GM06990 (cell line): ENCODE results near the gene KRTAP4-6.
"Not testable (repeated sequence)": the region's sequence is repeated elsewhere in the genome, so short reads cannot be mapped to it uniquely, and the experiment has no call there.

ENCODE experiments used
- DNase-seq: peaks from one replicate; pipeline ENCODE4 v3.0.0-alpha.2; 2011; ENCODE audit not compliant: insufficient read length; ENCODE audit errors: extremely low read depth
- H3K27me3 ChIP-seq: replicated peaks from 2 replicates; pipeline ENCODE4 v1.6.0; 2011; ENCODE audit warnings: low read length; ENCODE audit not compliant: control insufficient read depth, insufficient read depth
- H3K36me3 ChIP-seq: 2 replicates; pipeline ENCODE4 v1.5.1; 2011; ENCODE audit warnings: low read length; ENCODE audit not compliant: control insufficient read depth, insufficient read depth
- H3K4me3 ChIP-seq: replicated peaks from 2 replicates; pipeline ENCODE4 v1.5.1; 2011; ENCODE audit warnings: low read depth, mild to moderate bottlenecking, control low read depth, low read length
- TF ChIP-seq, protein P1 (sequence below): IDR thresholded peaks from 2 replicates; pipeline ENCODE4 v1.5.1; 2011; ENCODE audit warnings: low read length, control low read depth, mild to moderate bottlenecking, inconsistent platforms; ENCODE audit not compliant: insufficient read depth, poor library complexity, severe bottlenecking

Gene KRTAP4-6

DNA sequence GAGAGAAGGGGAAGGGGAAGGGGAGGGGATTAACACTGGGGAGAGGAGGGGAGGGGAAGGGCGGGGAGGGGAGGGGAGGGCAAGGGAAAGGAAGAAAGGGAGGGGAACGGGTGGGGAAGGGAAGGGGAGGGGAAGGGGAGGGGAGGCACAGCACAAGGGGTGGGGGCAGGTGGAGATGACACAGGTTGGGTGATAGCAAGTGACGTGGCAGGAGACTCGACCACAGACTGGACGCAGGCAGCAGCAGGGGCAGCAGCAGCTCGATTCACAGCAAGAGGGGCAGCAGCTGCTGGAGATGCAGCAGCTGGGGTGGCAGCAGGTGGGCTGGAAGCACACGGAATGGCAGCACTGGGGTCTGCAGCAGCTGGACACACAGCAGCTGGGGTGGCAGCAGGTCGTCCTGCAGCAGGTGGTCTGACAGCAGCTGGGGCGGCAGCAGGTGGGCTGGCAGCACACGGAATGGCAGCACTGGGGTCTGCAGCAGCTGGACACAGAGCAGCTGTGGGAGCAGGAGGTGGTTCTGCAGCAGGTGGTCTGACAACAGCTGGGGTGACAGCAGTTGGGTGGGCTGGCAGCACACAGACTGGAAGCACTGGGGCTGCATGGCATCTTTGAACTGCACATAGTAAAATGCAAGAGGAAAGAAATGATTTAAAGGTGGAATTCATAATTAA lies 38.6 kb downstream of the KRTAP4-6 start, which contains the start of gene KRTAP4-16:
Gene KRTAP4-16 (minus strand): TSS at position 624 of the 674 bp plus-strand sequence. CDS start 0 bp downstream, at position 624.
- DNase-seq, result no peak
- TF ChIP-seq, protein P1, sequence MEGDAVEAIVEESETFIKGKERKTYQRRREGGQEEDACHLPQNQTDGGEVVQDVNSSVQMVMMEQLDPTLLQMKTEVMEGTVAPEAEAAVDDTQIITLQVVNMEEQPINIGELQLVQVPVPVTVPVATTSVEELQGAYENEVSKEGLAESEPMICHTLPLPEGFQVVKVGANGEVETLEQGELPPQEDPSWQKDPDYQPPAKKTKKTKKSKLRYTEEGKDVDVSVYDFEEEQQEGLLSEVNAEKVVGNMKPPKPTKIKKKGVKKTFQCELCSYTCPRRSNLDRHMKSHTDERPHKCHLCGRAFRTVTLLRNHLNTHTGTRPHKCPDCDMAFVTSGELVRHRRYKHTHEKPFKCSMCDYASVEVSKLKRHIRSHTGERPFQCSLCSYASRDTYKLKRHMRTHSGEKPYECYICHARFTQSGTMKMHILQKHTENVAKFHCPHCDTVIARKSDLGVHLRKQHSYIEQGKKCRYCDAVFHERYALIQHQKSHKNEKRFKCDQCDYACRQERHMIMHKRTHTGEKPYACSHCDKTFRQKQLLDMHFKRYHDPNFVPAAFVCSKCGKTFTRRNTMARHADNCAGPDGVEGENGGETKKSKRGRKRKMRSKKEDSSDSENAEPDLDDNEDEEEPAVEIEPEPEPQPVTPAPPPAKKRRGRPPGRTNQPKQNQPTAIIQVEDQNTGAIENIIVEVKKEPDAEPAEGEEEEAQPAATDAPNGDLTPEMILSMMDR, result no peak
- Histone ChIP-seq H3K36me3 (no peaks in the 10 kb centered on the region), H3K4me3 (no peak within 1 kb of the TSS), H3K27me3 (no peaks in the 10 kb centered on the region)

DNA sequence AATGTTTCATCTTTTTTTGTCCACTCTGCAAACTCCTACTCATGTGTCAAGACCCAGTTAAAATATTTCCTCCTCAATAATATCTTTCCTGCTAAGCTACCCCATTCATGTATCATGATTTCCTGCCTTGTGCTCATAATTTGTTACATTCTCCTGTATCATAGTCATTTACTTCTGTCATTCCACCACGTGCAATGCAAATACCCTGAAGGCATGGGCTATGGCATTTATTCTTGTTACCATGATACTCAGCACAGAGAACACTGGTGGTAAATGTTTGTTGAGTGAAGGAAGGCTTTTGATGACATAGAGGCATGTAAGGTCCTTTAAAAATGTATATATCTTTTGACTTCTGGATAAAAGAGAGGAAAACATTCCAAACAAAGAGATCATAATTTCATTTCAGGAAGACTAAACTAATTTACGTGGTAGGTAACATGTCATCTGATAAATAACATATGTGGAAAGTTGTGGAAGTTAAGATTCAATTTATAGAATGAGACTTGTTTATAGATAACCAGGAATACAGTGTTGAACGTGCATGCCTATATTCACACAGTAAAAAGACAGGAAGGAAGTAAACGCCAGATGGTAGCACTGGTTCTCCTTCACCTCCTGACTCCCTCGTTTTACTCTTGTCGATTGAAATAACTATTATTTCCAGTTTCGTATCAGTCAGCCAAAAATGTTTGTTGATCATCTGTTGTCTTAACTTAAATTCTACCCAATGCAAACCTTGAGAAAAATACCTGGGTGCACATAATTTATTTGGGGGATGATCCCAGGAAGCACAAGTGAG lies 40.5 kb downstream of the KRTAP4-6 start:
- not testable (repeated sequence) for H3K36me3 ChIP-seq, DNase-seq, H3K4me3 ChIP-seq, H3K27me3 ChIP-seq

DNA sequence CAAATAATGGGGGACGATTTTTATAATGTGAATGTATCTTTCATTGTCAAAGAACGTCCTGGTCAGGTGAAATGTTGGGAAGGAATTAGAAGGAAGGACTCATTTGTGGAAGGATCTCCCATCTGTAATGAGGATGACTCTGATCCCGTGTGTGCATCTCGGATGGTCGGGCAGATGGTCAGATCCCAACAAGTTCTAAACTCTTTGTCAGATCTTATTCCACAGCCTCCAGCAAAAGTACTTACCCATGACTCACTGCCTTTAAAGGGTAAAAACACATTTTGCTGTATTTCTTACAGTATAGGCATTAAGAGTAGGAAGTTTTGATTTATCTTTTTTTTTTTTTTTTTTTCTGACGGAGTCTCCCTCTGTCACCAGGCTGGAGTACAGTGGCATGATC lies 41.9 kb downstream of the KRTAP4-6 start:
- H3K36me3 ChIP-seq, result no peaks in the 10 kb centered on the region

DNA sequence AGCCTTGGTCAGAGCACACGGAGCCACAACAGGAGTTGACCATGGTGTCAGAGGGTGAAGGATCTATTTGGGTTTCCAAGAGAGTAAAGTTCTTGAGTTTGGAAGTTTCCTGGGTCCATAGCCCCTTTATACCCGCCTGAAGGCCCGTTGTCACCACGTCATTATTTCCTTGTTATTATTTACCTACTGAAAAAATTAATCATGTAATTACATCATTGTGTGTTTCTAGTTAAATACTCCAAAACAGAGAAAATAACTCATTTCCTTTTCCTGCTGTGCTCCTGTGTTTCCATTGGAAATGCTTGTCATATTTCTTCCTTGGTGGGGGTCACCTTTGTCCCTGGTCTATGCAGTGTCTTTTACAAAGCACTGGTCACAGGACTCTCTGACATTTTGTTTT lies 42.3 kb downstream of the KRTAP4-6 start, which contains the start of gene KRTAP4-8:
Gene KRTAP4-8 (minus strand): TSS at position 101 of the 400 bp plus-strand sequence. CDS start 58 bp downstream, at position 43.
- DNase-seq, result no peak
- TF ChIP-seq, protein P1, result no peak
- Histone ChIP-seq H3K4me3 (no peak within 1 kb of the TSS), H3K27me3 (no peaks in the 10 kb centered on the region), H3K36me3 (no peaks in the 10 kb centered on the region)

More for the DNA sequence above, 41.9 kb downstream of the KRTAP4-6 start:
- H3K27me3 ChIP-seq, result no peaks in the 10 kb centered on the region
- TF ChIP-seq, protein P1, result no peak
- DNase-seq, result no peak
- no peak overlapping the region for H3K4me3 ChIP-seq

DNA sequence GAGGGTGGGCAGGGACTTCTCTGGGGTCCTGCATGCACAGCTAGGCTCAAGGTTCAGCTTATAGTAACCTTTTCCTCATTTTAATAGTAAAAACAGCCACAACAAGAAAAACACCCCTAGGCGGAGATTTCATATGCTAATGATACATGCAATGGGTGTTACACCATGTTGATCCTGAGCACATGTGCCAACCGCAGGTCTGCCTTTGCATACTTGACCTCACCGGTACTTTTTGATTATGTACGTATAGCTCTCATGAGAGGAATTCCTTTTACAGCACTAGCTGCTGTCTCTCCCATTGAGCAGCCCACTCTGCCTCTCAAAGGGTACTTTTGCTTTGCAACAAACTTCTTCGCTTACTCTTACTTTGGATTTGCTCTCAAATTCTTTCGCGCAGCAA lies 44.3 kb downstream of the KRTAP4-6 start:
- Histone ChIP-seq H3K4me3 (no peak overlapping the region), H3K36me3 (no peaks in the 10 kb centered on the region), H3K27me3 (no peaks in the 10 kb centered on the region)
- TF ChIP-seq, protein P1, result no peak
- no peak for DNase-seq
